NK-92 (cell line): ENCODE measurements around the gene MTIF3.
"Not testable (repeated sequence)": the region's sequence is repeated elsewhere in the genome, so short reads cannot be mapped to it uniquely, and the experiment has no call there.

Experiments used
- DNase-seq: peaks from one replicate; lab custom pipeline; 2025; ENCODE audit not compliant: unreplicated experiment; lab: John Stamatoyannopoulos, UW

Gene MTIF3

DNA sequence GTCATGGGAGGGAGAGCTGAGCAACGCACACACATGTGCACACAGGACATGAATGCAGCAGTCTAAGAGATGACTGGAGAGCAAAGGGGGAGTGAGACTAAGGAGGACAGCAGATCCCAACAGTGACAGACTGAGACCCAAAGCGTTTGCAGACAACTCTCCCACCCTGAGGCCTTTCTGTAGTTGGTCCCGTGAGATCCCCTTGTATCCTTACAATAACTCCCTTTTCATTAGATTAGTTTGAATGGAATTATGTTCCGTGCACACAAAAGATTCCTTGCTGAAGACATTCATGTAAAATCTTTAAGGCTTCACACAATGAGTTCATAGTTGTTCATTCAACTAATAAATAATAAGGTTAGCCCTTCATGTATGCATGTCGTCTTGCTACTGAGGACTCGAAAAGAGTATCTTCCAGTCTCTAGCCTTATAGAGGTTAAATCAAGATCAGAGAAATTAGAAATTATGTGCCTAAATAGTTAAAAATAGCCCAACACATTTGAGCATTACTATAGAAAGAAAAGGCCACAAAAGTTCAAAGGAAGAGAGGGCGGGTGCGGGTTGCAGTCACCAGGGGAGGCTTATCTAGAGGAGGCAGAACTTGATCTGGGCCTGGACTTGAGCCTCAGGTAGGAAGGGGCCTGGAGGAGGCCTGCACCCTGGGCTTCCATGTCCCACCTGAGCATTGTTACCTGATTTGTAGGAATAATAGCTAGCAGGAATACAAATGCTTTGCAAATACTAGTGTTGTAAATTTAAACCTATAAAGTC is 29.1 kb downstream of the MTIF3 start:
- DNase-seq, result no peak

DNA sequence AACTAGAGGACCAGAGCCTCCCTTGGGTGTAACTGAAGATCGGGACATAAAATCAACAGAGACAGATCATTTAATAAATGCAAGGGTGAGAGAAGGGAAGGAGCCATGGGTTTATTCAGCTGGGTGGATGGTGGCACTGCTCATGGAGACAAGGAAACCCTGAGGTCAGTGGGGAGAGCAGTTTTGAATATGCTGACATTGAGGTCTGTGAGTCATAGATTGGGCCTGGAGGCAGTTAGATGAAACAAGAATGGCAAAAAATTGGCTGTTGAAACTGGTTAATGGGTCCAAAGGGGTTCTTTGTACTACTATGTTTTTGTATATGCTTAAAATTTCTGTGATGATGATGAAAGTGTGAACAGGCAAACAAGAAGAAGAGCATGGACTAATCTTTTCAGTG is 31.0 kb downstream of the MTIF3 start:
- no peak for DNase-seq

DNA sequence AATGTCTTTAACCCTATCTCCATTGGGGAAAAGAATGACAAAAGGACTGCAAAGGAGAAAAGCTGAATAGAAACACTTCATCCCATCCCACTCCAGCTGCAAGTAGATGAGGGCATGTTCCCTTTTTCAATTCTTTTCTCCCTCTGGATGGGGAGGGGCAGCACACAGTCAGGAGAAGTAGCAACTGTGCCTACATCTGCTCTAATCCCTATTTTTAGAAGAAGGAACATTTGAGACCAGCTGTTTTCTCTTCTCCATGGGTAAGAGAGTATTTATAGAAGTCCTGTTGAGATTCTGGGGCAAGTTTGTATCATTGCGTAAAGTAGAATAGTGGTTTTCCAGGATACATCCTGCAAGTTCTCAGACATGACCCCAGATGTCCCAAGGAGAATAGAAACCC is 35.2 kb downstream of the MTIF3 start:
- DNase-seq, result no peak

- no peak for DNase-seq
These were observed 39.0 kb downstream of the MTIF3 start for GRCh38 chr13:27411341-27411740.

DNA sequence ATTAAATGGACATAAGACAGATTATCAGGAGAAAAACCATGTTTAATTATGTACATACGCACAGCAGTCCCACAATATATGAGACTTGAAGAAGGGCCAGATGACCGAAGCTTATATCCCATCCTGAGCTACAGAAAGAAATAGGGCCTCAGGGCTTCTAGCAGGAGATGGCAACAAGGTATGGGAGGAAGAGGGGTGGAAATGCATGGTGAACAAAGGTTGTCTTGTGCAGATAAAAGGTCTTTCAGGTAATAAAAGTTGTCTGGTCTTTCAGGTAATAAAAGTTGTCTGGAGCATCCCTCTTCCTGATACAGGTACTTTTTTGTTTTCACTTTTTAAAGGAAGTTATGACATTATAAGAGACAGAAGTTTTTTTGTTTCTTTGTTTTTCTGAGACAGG is 41.4 kb downstream of the MTIF3 start:
- DNase-seq, result no peak

GRCh38 chr13:27408074-27408473 is 42.3 kb downstream of the MTIF3 start:
- DNase-seq, result no peak

- no peak for DNase-seq
These were observed 44.0 kb downstream of the MTIF3 start for GRCh38 chr13:27406178-27406939.

DNA sequence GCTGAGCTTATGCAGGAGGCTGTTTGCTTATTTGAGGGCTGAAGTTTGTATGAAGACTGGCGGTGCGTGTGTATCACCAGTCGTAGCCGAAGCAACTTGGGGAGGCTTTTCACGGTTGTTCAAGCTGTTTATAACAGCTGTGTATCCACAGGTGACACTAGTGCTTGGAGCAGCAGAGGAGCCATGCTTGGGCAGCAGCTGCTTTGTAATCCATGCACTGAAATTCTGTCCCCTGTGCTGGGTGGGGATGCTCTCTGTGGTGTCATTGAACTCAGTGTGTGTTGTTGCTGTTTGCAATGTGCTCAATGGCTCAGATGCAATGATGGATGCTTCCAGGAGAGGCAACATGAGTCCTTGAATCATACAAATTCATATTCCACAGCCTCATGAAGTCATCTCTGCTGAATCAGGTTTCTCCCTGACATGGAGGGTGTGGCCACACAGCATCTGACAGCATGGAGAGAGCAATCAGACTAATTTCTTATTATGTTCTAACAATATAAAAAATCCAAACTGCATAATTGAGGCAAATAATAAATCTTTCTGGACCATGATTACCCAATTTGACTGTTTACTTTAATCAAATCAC is 44.7 kb downstream of the MTIF3 start:
- DNase-seq, result no peak

DNA sequence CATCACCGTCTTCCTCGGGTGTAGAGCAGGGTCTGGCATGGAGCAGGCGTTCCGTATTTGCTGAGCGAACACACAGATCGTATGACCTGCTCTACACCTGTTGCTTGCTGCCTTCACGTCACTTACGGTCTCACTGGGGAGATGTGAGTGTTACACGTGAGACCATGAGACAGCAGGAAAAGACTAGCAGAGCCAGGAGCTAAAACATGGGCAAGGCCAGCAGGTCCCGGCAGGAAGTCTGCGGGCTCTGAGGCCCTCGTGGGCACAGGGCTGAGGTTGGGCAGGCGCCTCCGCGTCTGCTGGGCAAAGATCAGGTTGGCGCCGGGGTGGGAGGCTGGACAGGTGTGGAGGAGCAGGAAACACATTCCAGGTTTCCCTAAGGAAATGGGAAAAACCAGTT is 45.7 kb downstream of the MTIF3 start:
- DNase-seq, result no peak

GRCh38 chr13:27403727-27404385 is 46.5 kb downstream of the MTIF3 start:
- DNase-seq, result no peak

GRCh38 chr13:27403203-27403678 is 47.1 kb downstream of the MTIF3 start:
- no peak for DNase-seq

DNA sequence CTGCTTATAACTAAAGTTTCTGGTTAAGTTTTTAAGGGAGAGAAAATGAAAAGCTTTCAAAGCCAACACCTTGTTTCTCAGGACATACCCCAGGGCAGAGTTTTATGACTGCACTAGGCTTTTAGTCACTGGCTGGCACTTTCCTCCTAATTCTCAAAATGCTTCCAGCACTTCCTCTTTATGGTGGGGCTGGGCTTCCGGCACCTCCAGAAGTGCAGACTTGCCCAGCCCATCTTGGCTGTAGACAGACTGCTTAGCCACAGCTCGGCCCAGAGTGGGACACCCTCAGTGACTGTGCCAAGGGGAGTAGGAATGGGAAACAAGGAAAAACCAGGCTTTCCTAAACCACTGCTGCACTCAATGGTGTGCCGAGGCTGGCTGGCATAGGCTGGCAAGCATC is 49.2 kb downstream of the MTIF3 start:
- no peak for DNase-seq

- DNase-seq, result not testable (repeated sequence)
These were observed 50.0 kb downstream of the MTIF3 start for GRCh38 chr13:27400405-27400804.

DNA sequence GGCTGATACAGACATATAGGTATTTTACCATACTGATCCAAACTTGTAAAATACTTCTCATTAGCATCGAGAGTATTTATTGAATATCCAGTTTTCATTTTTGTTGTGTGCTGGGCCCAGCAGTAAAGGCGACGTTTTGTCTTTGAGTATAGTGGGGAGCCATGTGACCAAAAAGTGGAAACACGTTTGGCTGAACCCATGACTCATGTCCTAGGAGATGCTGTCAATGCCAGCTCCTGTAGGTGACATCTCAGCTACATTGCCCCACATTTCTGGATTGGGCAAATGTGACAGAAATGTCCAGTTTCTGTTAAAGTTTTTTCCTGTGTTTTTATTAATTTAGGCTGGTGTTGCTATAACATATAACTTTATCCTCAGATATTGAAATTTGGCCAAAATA is 52.0 kb downstream of the MTIF3 start:
- no peak for DNase-seq

- no peak for DNase-seq
These were observed 54.0 kb downstream of the MTIF3 start for GRCh38 chr13:27396252-27396846.

- DNase-seq, result no peak
These were observed 55.3 kb downstream of the MTIF3 start for GRCh38 chr13:27395007-27395510.

DNA sequence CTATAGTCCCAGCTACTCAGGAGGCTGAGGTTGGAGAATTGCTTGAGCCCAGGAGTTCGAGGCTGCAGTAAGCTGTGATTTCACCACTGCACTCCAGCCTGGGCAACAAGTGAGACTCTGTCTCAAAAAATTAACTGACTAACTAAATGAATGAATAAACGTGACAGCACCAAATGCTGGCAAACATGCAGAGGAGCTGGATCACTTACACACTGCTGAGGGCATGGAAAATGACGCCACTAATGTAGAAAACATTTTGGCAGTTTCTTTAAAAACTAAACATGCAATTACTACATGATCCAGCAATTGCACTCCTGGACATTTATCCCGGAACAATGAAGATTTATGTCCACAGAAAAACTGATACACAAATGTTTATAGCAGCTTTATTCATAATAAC is 57.3 kb downstream of the MTIF3 start:
- no peak for DNase-seq

DNA sequence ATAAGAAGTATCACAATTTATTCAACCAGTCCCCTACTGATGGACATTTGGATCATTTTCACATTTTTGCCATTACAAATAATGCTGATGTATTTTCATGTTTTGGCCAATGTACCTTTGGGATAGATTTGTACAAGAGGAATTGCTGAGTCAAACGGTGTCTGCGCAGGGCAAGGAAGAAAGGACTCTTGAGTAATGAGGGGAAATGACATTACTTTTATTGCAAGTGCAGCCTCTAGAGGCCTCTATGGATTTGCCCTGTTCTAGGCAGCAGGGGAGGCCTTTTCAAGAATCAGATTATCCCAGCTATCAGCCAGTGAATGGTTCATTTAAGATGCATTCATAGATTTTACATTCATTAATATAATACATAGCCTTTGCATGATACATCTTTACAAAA is 58.9 kb downstream of the MTIF3 start:
- no peak for DNase-seq

DNA sequence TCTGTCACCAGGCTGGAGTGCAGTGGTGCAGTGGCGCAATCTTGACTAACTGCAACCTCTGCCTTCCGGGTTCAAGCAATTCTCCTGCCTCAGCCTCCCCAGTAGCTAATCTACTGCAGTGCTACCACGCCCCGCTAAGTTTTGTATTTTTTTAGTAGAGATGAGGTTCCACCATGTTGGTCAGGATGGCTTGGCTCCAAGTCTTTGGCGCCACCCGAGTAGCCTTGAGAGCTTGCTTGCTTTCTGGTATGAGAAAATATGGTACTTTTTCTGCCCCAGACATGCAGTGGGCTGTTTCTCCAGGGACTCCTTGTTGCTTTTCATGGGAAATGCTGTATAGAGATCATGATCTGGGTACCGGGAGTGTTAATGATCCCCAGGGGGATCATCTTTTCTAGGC is 60.5 kb downstream of the MTIF3 start:
- DNase-seq, result no peak

GRCh38 chr13:27388241-27388640 is 62.1 kb downstream of the MTIF3 start:
- no peak for DNase-seq
